ENCODE results near the gene ARNT2.

ARNT2 gene

GRCh38 chr15:80449825-80450224 lies 45.6 kb downstream of the ARNT2 start:
- no peak for DNase-seq (ENCODE audit: extremely low read depth, insufficient read length)
- Histone ChIP-seq H3K4me3 (replicated peaks; ENCODE audit: low read depth, low read length) (no peak overlapping the region), H3K36me3 (ENCODE audit: control insufficient read depth, insufficient read depth, low read length) (no peaks in the 10 kb centered on the region), H3K27me3 (replicated peaks; ENCODE audit: control insufficient read depth, insufficient read depth, low read length) (no peaks in the 10 kb centered on the region; the same call in 1 of the 2 replicates)
- no peak for TF ChIP-seq CTCF (IDR thresholded peaks at IDR 0.05; ENCODE audit: insufficient read depth, low read length, poor library complexity, severe bottlenecking)

GRCh38 chr15:80450811-80451321 lies 46.7 kb downstream of the ARNT2 start:
- no peak for DNase-seq (ENCODE audit: extremely low read depth, insufficient read length)
- TF ChIP-seq CTCF (IDR thresholded peaks at IDR 0.05; ENCODE audit: insufficient read depth, low read length, poor library complexity, severe bottlenecking), result no peak

GRCh38 chr15:80452166-80452565 lies 48.0 kb downstream of the ARNT2 start:
- no peak overlapping the region for H3K4me3 ChIP-seq (replicated peaks; ENCODE audit: low read depth, low read length)
- H3K27me3 ChIP-seq (replicated peaks; ENCODE audit: control insufficient read depth, insufficient read depth, low read length), result no peaks in the 10 kb centered on the region; the same call in 1 of the 2 replicates
- no peak for DNase-seq (ENCODE audit: extremely low read depth, insufficient read length)
- H3K36me3 ChIP-seq (ENCODE audit: control insufficient read depth, insufficient read depth, low read length), result no peaks in the 10 kb centered on the region
- TF ChIP-seq CTCF (IDR thresholded peaks at IDR 0.05; ENCODE audit: insufficient read depth, low read length, poor library complexity, severe bottlenecking), result no peak

More at GRCh38 chr15:80450811-80451321, 46.7 kb downstream of the ARNT2 start:
- Histone ChIP-seq H3K27me3 (replicated peaks; ENCODE audit: control insufficient read depth, insufficient read depth, low read length) (no peaks in the 10 kb centered on the region; the same call in 1 of the 2 replicates), H3K4me3 (replicated peaks; ENCODE audit: low read depth, low read length) (no peak overlapping the region), H3K36me3 (ENCODE audit: control insufficient read depth, insufficient read depth, low read length) (no peaks in the 10 kb centered on the region)

GRCh38 chr15:80455051-80455648 lies 51.0 kb downstream of the ARNT2 start:
- H3K27me3 ChIP-seq (replicated peaks; ENCODE audit: control insufficient read depth, insufficient read depth, low read length), result no peaks in the 10 kb centered on the region; the same call in 1 of the 2 replicates
- no peak overlapping the region for H3K4me3 ChIP-seq (replicated peaks; ENCODE audit: low read depth, low read length)
- no peak for TF ChIP-seq CTCF (IDR thresholded peaks at IDR 0.05; ENCODE audit: insufficient read depth, low read length, poor library complexity, severe bottlenecking)
- no peaks in the 10 kb centered on the region for H3K36me3 ChIP-seq (ENCODE audit: control insufficient read depth, insufficient read depth, low read length)
- no peak for DNase-seq (ENCODE audit: extremely low read depth, insufficient read length)

- Histone ChIP-seq H3K27me3 (replicated peaks; ENCODE audit: control insufficient read depth, insufficient read depth, low read length) (no peaks in the 10 kb centered on the region; the same call in 1 of the 2 replicates), H3K4me3 (replicated peaks; ENCODE audit: low read depth, low read length) (no peak overlapping the region), H3K36me3 (ENCODE audit: control insufficient read depth, insufficient read depth, low read length) (no peaks in the 10 kb centered on the region)
- TF ChIP-seq CTCF (IDR thresholded peaks at IDR 0.05; ENCODE audit: insufficient read depth, low read length, poor library complexity, severe bottlenecking), result peak; percentile 92
- no peak for DNase-seq (ENCODE audit: extremely low read depth, insufficient read length)
Measured at GRCh38 chr15:80455668-80456442, 51.7 kb downstream of the ARNT2 start.
